HCT116 (cell line): Measurements from ENCODE around the gene ZDHHC22. TPM values are rescaled to one million over a fixed set of nuclear protein-coding genes. Genes with fewer than 3 reads are reported as not detected.
A peak's percentile ranks its signal among the peaks of the same experiment; 100 is the strongest.

Experiments used
- ATAC-seq: fragments of 200-7000 bp; cut with Tn5 transposase; 2 replicates; pipeline ENCODE4 v1.9.1; 2020; ENCODE audit warnings: mild to moderate bottlenecking, moderate library complexity
- BruUV-seq: library from RNA; stranded (reverse); fragments of 400-500 nt; replicated peaks from 2 replicates; lab custom pipeline; 2021; lab: Mats Ljungman, UMichigan
- CTCF ChIA-PET: fragments of 300-600 bp; sonication (Branson Sonifier 250); formaldehyde crosslinking; loops from one replicate; lab custom pipeline; 2021; ENCODE audit warnings: antibody characterized with exemption; lab: Charles Lee
- POLR2A ChIA-PET: fragments of 300-600, 350-600 bp; sonication (Branson Sonifier 250); formaldehyde crosslinking; loops from one replicate; lab custom pipeline; 2021; ENCODE audit warnings: antibody characterized with exemption; lab: Charles Lee
- RAD21 ChIA-PET, 2 experiments: fragments of 300-600 bp; sonication (Branson Sonifier 250); formaldehyde crosslinking; loops; one replicate each; lab custom pipeline; 2023; ENCODE audit warnings: low total read pairs in 2 of 2; ENCODE audit not compliant: uncharacterized antibody in 2 of 2, unreplicated experiment in 2 of 2, low non-redundant PET in 1 of 2; lab: Charles Lee
- DNase-seq: peaks from one replicate; pipeline ENCODE4 v3.0.0-alpha.2; 2010; ENCODE audit warnings: low read depth, low spot score
- H2AFZ ChIP-seq: fragments of 200-600 bp; shearing (Covaris generic), sonication (generic); 2 replicates; pipeline ENCODE4 v1.6.1; 2017; ENCODE audit warnings: low read depth, mixed run types, mixed read lengths, antibody characterized with exemption, low read length; ENCODE audit not compliant: poor library complexity, severe bottlenecking
- H3K27ac ChIP-seq: 2 replicates; pipeline ENCODE4 v1.5.1; 2012; ENCODE audit warnings: low read depth, low read length
- H3K27me3 ChIP-seq: fragments of 200-600 bp; sonication (generic); 2 replicates; pipeline ENCODE4 v1.6.1; 2016; ENCODE audit warnings: mixed run types, low read length, mixed read lengths; ENCODE audit not compliant: insufficient read depth
- H3K36me3 ChIP-seq, 2 experiments: fragments of 200-500 bp in 1 of 2; fragments of 200-600 bp in 1 of 2; sonication (Bioruptor generic) in 1 of 2; sonication (generic) in 1 of 2; 2 replicates each; pipeline versions ENCODE4 v1.5.1 to v1.6.1; 2014 to 2016; ENCODE audit warnings: low read length in 2 of 2, inconsistent platforms in 1 of 2, mixed read lengths in 1 of 2, mixed run types in 1 of 2; ENCODE audit not compliant: insufficient read depth in 2 of 2, control insufficient read depth in 1 of 2
- H3K4me1 ChIP-seq, 2 experiments: fragments of 200-600 bp in 1 of 2; sonication (generic) in 1 of 2; 2 replicates each; pipeline versions ENCODE4 v1.5.1 to v1.6.1; 2012 to 2017; ENCODE audit warnings: low read length in 2 of 2, inconsistent platforms in 1 of 2, mild to moderate bottlenecking in 1 of 2, mixed read lengths in 1 of 2, mixed run types in 1 of 2, moderate library complexity in 1 of 2; ENCODE audit not compliant: insufficient read depth in 2 of 2, control insufficient read depth in 1 of 2
- H3K4me2 ChIP-seq: fragments of 200-600 bp; sonication (generic); 2 replicates; pipeline ENCODE4 v1.6.1; 2017; ENCODE audit warnings: mixed run types, low read length, mixed read lengths
- H3K4me3 ChIP-seq, 2 experiments: fragments of 200-600 bp in 1 of 2; sonication (generic) in 1 of 2; replicated peaks in 1 of 2; 2 replicates each; pipeline ENCODE4 v1.5.1; 2011 to 2016; ENCODE audit warnings: low read length in 2 of 2, control low read depth in 1 of 2, low read depth in 1 of 2, mild to moderate bottlenecking in 1 of 2, mixed read lengths in 1 of 2, mixed run types in 1 of 2
- H3K79me2 ChIP-seq: fragments of 200-600 bp; sonication (generic); 2 replicates; pipeline ENCODE4 v1.6.1; 2017; ENCODE audit warnings: mild to moderate bottlenecking, mixed run types, low read length, moderate library complexity, mixed read lengths; ENCODE audit not compliant: insufficient read depth
- H3K9ac ChIP-seq: fragments of 200-600 bp; sonication (generic); 2 replicates; pipeline ENCODE4 v1.6.1; 2016; ENCODE audit warnings: low read length, mixed read lengths
- H3K9me2 ChIP-seq: fragments of 200-600 bp; sonication (generic), shearing (Covaris generic); 2 replicates; pipeline ENCODE4 v1.6.1; 2017; ENCODE audit warnings: mixed run types, mild to moderate bottlenecking, moderate library complexity; ENCODE audit not compliant: insufficient read depth
- H3K9me3 ChIP-seq, 2 experiments: fragments of 200-500 bp in 1 of 2; fragments of 200-600 bp in 1 of 2; sonication (Bioruptor generic) in 1 of 2; sonication (generic) in 1 of 2; 2 replicates each; pipeline ENCODE4 v1.6.1; 2014 to 2017; ENCODE audit warnings: low read length in 2 of 2, mixed read lengths in 2 of 2, inconsistent platforms in 1 of 2, low read depth in 1 of 2, mild to moderate bottlenecking in 1 of 2, mixed run types in 1 of 2, moderate library complexity in 1 of 2; ENCODE audit not compliant: control insufficient read depth in 1 of 2, insufficient read depth in 1 of 2
- H4K20me1 ChIP-seq: fragments of 200-600 bp; sonication (generic), shearing (Covaris generic); 2 replicates; pipeline ENCODE4 v1.6.1; 2017; ENCODE audit warnings: mixed run types, mild to moderate bottlenecking, moderate library complexity; ENCODE audit not compliant: insufficient read depth
- CBX3 ChIP-seq: IDR thresholded peaks from 2 replicates; pipeline ENCODE4 v1.6.1; 2012; ENCODE audit warnings: low read depth
- EGR1 ChIP-seq: IDR thresholded peaks from 2 replicates; pipeline ENCODE4 v1.6.1; 2012; ENCODE audit warnings: low read depth
- ELF1 ChIP-seq: IDR thresholded peaks from 2 replicates; pipeline ENCODE4 v1.6.1; 2012; ENCODE audit warnings: low read depth, borderline replicate concordance
- EZH2phosphoT487 ChIP-seq: fragments of 200-600 bp; IDR thresholded peaks from 2 replicates; pipeline ENCODE4 v1.6.1; 2018; ENCODE audit warnings: antibody characterized with exemption, borderline replicate concordance
- JUND ChIP-seq: IDR thresholded peaks from 2 replicates; pipeline ENCODE4 v1.6.1; 2012
- SIN3A ChIP-seq: IDR thresholded peaks from 2 replicates; pipeline ENCODE4 v1.6.1; 2012; ENCODE audit warnings: low read depth
- SP1 ChIP-seq: IDR thresholded peaks from 2 replicates; pipeline ENCODE4 v1.6.1; 2012; ENCODE audit warnings: low read depth
- TCF7L2 ChIP-seq: IDR thresholded peaks from 2 replicates; pipeline ENCODE4 v1.7.0; 2011; ENCODE audit warnings: borderline replicate concordance, inconsistent platforms; ENCODE audit not compliant: insufficient read depth, insufficient read length; ENCODE audit errors: extremely low read depth
- YY1 ChIP-seq: IDR thresholded peaks from 2 replicates; pipeline ENCODE4 v1.6.1; 2011; ENCODE audit warnings: low read length, low read depth, moderate library complexity, mild to moderate bottlenecking; ENCODE audit not compliant: insufficient replicate concordance; ENCODE audit errors: extremely low read depth
- ZNF274 ChIP-seq: fragments of 200-500 bp; sonication (Bioruptor generic); IDR thresholded peaks from 2 replicates; pipeline ENCODE4 v1.6.1; 2014; ENCODE audit warnings: mild to moderate bottlenecking, low read depth, low read length, inconsistent platforms
- intact Hi-C: fragments of 100-400 bp; cut with micrococcal nuclease; formaldehyde crosslinking; loops from 2 replicates; pipeline ENCODE4 v1.10.0; 2022
- total RNA-seq: library from RNA; stranded (reverse); gene quantifications from one replicate; pipeline ENCODE4 v1.2.1, GENCODE V29; 2021; ENCODE audit not compliant: unreplicated experiment
- TF ChIP-seq, protein P1 (sequence below): IDR thresholded peaks from 2 replicates; pipeline ENCODE4 v1.6.1; 2012; ENCODE audit warnings: low read depth
- TF ChIP-seq, protein P2 (sequence below): IDR thresholded peaks from 2 replicates; pipeline ENCODE4 v1.6.1; 2011; ENCODE audit warnings: mild to moderate bottlenecking, low read length, moderate library complexity; ENCODE audit not compliant: insufficient replicate concordance; ENCODE audit errors: extremely low read depth

ZDHHC22 gene
- total RNA-seq, 1 experiment from 2014 or later, result 0.10 TPM

DNA sequence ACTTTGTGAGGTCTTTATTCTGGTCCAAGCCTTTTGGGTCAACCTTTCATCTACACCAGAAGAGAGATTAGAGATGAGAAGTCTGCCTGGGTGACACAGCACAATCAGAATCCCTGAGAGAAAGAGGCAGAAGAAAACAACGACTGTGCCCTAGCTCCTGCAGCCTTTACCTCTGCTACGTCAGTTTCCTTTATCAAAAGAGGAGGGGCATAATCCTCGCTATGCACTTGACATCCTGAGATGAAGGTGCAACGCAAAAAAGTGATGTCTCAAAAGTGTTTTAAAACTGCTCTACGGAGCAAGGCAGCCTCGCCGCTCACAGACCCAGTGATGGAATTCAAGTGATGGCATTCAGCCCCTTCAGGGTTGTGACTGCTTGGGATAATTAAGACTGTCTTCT, 21.7 kb downstream of the ZDHHC22 start:
- intact Hi-C loops, result no loop called here
- ChIA-PET CTCF (no interaction called here), POLR2A (no interaction called here)

DNA sequence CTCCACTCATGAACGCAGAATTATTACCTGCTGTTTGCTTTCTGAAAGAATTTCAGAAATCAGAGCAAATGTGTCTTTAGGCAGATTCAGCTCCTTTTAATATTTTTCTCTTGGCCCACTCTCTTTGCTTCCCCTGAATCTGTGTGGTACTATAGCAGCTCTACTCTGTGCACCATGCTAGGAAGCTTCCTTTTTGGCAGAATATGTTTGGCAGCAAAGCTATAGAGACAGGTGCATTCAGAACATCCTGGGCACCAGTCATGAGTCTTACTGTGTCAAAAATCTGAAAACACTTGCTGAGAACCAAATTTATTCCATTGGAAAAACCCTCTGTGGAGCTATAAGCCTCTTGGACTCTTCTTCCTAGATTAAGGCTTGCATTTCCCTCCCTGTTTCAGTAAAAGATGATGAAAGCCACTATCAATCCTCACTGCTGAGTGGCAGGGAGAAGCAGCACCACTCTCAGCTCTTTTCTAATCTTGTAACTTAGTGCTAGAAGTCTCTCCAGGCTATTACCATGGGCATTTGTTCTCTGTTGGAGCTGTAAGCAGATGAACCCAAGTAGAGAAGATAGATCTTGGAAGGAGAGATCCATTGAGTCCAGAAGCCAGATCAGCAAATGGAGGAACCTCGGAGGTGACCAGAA, 25.3 kb downstream of the ZDHHC22 start:
- Histone ChIP-seq H3K4me2 (no peak overlapping the region), H4K20me1 (no peaks in the 10 kb centered on the region), H3K27ac (no peak overlapping the region), H3K36me3 (peaks cover 6 to 28% of the 10 kb centered on the region in 2 experiments; a peak in 2 of 4 replicates), H3K9me3 (no peaks in the 10 kb centered on the region), H3K9me2 (no peaks in the 10 kb centered on the region), H2AFZ (no peak overlapping the region), H3K4me1 (no peaks in the 10 kb centered on the region), H3K4me3 (no peak overlapping the region), H3K79me2 (no peaks in the 10 kb centered on the region), H3K9ac (no peak overlapping the region), H3K27me3 (no peaks in the 10 kb centered on the region)
- RAD21 ChIA-PET, result no interaction called here
- CTCF ChIA-PET, result interaction anchor here (0.8 kb wide), 1 partner anchor 12 kb away, joined by 3 read pairs; no protein-coding TSS in a partner anchor
- ATAC-seq (no peak), DNase-seq (no peak)
- intact Hi-C loops, result no loop called here
- TSS peak; percentile 25 for BruUV-seq
- POLR2A ChIA-PET, result interaction anchor here (1.3 kb wide), 1 partner anchor 16 kb away, joined by 3 read pairs; no protein-coding TSS in a partner anchor
- no peak for TF ChIP-seq YY1
- TF ChIP-seq EGR1, result no peak
- TF ChIP-seq SP1, result no peak
- no peak for TF ChIP-seq CBX3
- TF ChIP-seq, protein P1, sequence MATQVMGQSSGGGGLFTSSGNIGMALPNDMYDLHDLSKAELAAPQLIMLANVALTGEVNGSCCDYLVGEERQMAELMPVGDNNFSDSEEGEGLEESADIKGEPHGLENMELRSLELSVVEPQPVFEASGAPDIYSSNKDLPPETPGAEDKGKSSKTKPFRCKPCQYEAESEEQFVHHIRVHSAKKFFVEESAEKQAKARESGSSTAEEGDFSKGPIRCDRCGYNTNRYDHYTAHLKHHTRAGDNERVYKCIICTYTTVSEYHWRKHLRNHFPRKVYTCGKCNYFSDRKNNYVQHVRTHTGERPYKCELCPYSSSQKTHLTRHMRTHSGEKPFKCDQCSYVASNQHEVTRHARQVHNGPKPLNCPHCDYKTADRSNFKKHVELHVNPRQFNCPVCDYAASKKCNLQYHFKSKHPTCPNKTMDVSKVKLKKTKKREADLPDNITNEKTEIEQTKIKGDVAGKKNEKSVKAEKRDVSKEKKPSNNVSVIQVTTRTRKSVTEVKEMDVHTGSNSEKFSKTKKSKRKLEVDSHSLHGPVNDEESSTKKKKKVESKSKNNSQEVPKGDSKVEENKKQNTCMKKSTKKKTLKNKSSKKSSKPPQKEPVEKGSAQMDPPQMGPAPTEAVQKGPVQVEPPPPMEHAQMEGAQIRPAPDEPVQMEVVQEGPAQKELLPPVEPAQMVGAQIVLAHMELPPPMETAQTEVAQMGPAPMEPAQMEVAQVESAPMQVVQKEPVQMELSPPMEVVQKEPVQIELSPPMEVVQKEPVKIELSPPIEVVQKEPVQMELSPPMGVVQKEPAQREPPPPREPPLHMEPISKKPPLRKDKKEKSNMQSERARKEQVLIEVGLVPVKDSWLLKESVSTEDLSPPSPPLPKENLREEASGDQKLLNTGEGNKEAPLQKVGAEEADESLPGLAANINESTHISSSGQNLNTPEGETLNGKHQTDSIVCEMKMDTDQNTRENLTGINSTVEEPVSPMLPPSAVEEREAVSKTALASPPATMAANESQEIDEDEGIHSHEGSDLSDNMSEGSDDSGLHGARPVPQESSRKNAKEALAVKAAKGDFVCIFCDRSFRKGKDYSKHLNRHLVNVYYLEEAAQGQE, result no peak
- TF ChIP-seq, protein P2, sequence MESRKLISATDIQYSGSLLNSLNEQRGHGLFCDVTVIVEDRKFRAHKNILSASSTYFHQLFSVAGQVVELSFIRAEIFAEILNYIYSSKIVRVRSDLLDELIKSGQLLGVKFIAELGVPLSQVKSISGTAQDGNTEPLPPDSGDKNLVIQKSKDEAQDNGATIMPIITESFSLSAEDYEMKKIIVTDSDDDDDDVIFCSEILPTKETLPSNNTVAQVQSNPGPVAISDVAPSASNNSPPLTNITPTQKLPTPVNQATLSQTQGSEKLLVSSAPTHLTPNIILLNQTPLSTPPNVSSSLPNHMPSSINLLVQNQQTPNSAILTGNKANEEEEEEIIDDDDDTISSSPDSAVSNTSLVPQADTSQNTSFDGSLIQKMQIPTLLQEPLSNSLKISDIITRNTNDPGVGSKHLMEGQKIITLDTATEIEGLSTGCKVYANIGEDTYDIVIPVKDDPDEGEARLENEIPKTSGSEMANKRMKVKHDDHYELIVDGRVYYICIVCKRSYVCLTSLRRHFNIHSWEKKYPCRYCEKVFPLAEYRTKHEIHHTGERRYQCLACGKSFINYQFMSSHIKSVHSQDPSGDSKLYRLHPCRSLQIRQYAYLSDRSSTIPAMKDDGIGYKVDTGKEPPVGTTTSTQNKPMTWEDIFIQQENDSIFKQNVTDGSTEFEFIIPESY, result no peak
- no peak for TF ChIP-seq ELF1

More for the DNA sequence above, 21.7 kb downstream of the ZDHHC22 start:
- Histone ChIP-seq H3K9ac (no peak overlapping the region), H3K79me2 (no peaks in the 10 kb centered on the region), H3K4me3 (no peak overlapping the region), H3K4me1 (peaks cover 22 to 28% of the 10 kb centered on the region in 2 experiments), H3K27me3 (no peaks in the 10 kb centered on the region), H3K4me2 (no peak overlapping the region), H3K9me2 (no peaks in the 10 kb centered on the region), H3K9me3 (no peaks in the 10 kb centered on the region), H3K27ac (no peak overlapping the region), H3K36me3 (peaks cover 0 to 5% of the 10 kb centered on the region in 2 experiments; a peak in 1 of 4 replicates), H4K20me1 (no peaks in the 10 kb centered on the region), H2AFZ (no peak overlapping the region)
- ATAC-seq, result no peak
- no TSS peak for BruUV-seq
- TF ChIP-seq CBX3, result no peak
- TF ChIP-seq ZNF274, result no peak
- TF ChIP-seq TCF7L2, result no peak
- TF ChIP-seq ELF1, result no peak
- no peak for TF ChIP-seq EZH2phosphoT487
- no peak for TF ChIP-seq YY1
- no peak for TF ChIP-seq JUND
- TF ChIP-seq SP1, result no peak
- no peak for TF ChIP-seq SIN3A
- RAD21 ChIA-PET, result no interaction called here
- no peak for DNase-seq
